ENCODE results near the gene MSI2. TPM values are rescaled to one million over a fixed set of nuclear protein-coding genes. Genes with fewer than 3 reads are reported as not detected.
"Not testable (repeated sequence)": the region's sequence is repeated elsewhere in the genome, so short reads cannot be mapped to it uniquely, and the experiment has no call there.

Gene MSI2
- polyA plus RNA-seq, 1 experiment, result 9.2 TPM

DNA sequence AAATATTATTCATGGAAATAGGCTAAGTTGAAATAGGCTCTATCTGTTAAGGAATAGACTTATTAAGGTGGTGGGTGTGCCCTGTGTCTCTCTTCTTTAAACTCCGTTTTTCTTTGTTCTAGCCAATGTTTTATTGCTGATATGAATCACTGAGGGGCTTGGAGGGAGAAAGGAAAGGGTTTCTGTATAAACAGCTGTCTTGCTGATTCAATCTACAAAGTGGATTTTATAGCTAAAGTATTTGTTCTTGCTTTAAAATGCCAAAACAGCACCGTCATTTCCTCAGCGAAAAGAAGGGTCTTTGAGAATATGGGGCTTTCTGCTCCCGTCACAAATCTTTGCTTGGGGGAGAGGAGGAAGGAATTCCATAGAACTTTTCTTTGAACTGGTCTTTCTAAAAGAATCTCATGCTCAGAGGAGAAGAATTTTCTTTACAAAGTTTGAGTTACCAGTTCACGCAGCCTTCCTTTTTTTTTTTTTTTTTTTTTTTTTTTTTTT, 39.3 kb downstream of the MSI2 start:
- ChIA-PET POLR2A (no interaction called here), CTCF (no interaction called here)
- peak; percentile 34 for DNase-seq (ENCODE audit: low read depth)
- Histone ChIP-seq H3K27me3 (ENCODE audit: control insufficient read depth, insufficient read depth, low read length) (no peaks in the 10 kb centered on the region), H3K4me3 (ENCODE audit: low read depth, low read length) (no peak overlapping the region), H3K36me3 (ENCODE audit: control insufficient read depth, insufficient read depth, low read length) (no peaks in the 10 kb centered on the region)
- no peak for TF ChIP-seq CTCF (IDR thresholded peaks at IDR 0.05; ENCODE audit: insufficient read depth, low read depth, low read length)

- no peaks in the 10 kb centered on the region for H3K36me3 ChIP-seq (ENCODE audit: control insufficient read depth, insufficient read depth, low read length)
- TF ChIP-seq CTCF (IDR thresholded peaks at IDR 0.05; ENCODE audit: insufficient read depth, low read depth, low read length), result no peak
- POLR2A ChIA-PET, result no interaction called here
- no peak for DNase-seq (ENCODE audit: low read depth)
- no peak overlapping the region for H3K4me3 ChIP-seq (ENCODE audit: low read depth, low read length)
- CTCF ChIA-PET, result no interaction called here
- H3K27me3 ChIP-seq (ENCODE audit: control insufficient read depth, insufficient read depth, low read length), result no peaks in the 10 kb centered on the region
Observed at GRCh38 chr17:57296231-57296630, 39.9 kb downstream of the MSI2 start.

- Histone ChIP-seq H3K4me3 (ENCODE audit: low read depth, low read length) (no peak overlapping the region), H3K36me3 (ENCODE audit: control insufficient read depth, insufficient read depth, low read length) (no peaks in the 10 kb centered on the region), H3K27me3 (ENCODE audit: control insufficient read depth, insufficient read depth, low read length) (no peaks in the 10 kb centered on the region)
- CTCF ChIA-PET, result interaction anchor here (1.1 kb wide), 1 partner anchor 813 kb away, joined by 3 read pairs; no protein-coding TSS in a partner anchor
- POLR2A ChIA-PET, result no interaction called here
- no peak for TF ChIP-seq CTCF (IDR thresholded peaks at IDR 0.05; ENCODE audit: insufficient read depth, low read depth, low read length)
- DNase-seq (ENCODE audit: low read depth), result no peak
Observed at GRCh38 chr17:57299176-57299575, 42.9 kb downstream of the MSI2 start.

DNA sequence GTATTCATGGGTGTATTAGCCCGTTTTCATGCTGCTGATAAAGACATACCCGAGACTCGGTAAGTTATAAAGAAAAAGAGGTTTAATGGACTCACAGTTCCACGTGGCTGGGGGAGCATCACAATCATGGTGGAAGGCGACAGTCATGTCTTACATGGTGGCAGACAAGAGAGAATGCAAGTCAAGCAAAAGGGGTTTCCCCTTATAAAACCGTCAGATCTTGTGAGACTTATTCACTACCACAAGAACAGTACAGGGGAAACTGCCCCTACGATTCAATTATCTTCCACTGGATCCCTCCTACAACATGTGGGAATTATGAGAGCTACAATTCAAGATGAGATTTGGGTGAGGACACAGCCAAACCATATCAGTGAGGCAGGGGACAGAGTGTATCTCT, 44.3 kb downstream of the MSI2 start:
- H3K27me3 ChIP-seq (ENCODE audit: control insufficient read depth, insufficient read depth, low read length); H3K36me3 ChIP-seq (ENCODE audit: control insufficient read depth, insufficient read depth, low read length); CTCF ChIA-PET; POLR2A ChIA-PET; H3K4me3 ChIP-seq (ENCODE audit: low read depth, low read length); DNase-seq (ENCODE audit: low read depth): not testable (repeated sequence)

DNA sequence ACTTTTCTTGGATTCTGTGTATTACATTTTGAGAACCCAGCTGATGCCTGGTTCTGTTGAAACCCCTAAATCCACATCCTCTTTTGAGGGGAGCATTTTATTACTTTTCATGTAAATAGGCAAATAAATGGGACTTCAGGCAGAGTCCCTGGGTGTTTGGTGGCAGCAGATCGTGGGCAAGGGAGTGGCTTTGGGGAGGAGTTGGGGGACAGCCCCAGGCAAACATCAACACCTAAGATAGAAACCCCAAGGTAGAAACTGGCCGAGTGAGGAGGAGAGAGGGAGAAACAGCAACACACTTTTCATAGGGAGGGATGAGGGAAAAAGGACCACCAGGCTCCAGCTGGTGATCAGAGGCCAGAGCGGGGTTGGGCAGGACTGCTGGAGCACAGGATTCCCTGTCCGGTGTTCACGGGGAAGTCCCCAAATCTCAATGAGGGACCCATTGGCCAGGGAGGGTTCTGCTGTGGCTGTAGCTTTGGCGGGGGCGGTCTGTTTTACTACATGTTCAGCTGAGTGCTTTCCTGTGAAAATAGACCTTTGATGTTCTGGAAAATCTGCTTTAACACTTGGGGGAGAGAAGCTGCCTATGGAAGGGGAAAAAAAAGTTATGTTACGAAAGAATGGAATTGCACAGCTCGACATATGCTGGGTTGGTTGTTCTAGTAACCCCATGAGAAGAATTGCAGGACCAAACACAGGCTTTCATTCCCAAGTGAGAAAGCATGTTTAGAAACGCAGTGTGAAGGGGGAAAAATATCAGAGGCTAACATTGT, 46.6 kb downstream of the MSI2 start:
- ChIA-PET CTCF (no interaction called here), POLR2A (no interaction called here)
- Histone ChIP-seq H3K4me3 (ENCODE audit: low read depth, low read length) (no peak overlapping the region), H3K27me3 (ENCODE audit: control insufficient read depth, insufficient read depth, low read length) (no peaks in the 10 kb centered on the region), H3K36me3 (ENCODE audit: control insufficient read depth, insufficient read depth, low read length) (no peaks in the 10 kb centered on the region)
- TF ChIP-seq CTCF (IDR thresholded peaks at IDR 0.05; ENCODE audit: insufficient read depth, low read depth, low read length), result no peak
- DNase-seq (ENCODE audit: low read depth), result no peak
